HFF-Myc (cell line): ENCODE measurements around the gene NPAT.

Experiments
- DNase-seq: peaks from one replicate; pipeline ENCODE4 v3.0.0-alpha.2; 2011; ENCODE audit warnings: low read depth; ENCODE audit errors: extremely low read depth
- H3K4me3 ChIP-seq: replicated peaks from 2 replicates; pipeline ENCODE4 v1.5.1; 2011; ENCODE audit warnings: low read depth, mild to moderate bottlenecking, control low read depth, low read length
- CTCF ChIP-seq: IDR thresholded peaks from 2 replicates; pipeline ENCODE4 v1.5.1; 2012; ENCODE audit warnings: mild to moderate bottlenecking, low read depth, low read length, control low read depth; ENCODE audit errors: missing control alignments

NPAT gene

DNA sequence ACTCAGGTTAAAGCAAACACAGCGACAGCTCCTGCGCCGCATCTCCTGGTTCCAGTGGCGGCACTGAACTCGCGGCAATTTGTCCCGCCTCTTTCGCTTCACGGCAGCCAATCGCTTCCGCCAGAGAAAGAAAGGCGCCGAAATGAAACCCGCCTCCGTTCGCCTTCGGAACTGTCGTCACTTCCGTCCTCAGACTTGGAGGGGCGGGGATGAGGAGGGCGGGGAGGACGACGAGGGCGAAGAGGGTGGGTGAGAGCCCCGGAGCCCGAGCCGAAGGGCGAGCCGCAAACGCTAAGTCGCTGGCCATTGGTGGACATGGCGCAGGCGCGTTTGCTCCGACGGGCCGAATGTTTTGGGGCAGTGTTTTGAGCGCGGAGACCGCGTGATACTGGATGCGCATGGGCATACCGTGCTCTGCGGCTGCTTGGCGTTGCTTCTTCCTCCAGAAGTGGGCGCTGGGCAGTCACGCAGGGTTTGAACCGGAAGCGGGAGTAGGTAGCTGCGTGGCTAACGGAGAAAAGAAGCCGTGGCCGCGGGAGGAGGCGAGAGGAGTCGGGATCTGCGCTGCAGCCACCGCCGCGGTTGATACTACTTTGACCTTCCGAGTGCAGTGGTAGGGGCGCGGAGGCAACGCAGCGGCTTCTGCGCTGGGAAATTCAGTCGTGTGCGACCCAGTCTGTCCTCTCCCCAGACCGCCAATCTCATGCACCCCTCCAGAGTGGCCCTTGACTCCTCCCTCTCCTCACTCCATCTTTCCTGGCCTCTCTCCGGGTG, at the start of gene NPAT, which contains the start of gene ATM:
Gene NPAT (minus strand): TSS at position 65 of the 774 bp plus-strand sequence. CDS start 102 bp downstream, outside the sequence.
Gene ATM (plus strand): TSS at position 494 of the 774 bp plus-strand sequence. CDS start 4,558 bp downstream, outside the sequence.
- peak within 1 kb of the TSS; percentile 92 for H3K4me3 ChIP-seq
- TF ChIP-seq CTCF, result peak; percentile 83
- DNase-seq, result peak; percentile 98

- no peak for DNase-seq
- no peak overlapping the region for H3K4me3 ChIP-seq
- TF ChIP-seq CTCF, result no peak
Measured at GRCh38 chr11:108269583-108269982, 47.1 kb upstream of the NPAT start.

DNA sequence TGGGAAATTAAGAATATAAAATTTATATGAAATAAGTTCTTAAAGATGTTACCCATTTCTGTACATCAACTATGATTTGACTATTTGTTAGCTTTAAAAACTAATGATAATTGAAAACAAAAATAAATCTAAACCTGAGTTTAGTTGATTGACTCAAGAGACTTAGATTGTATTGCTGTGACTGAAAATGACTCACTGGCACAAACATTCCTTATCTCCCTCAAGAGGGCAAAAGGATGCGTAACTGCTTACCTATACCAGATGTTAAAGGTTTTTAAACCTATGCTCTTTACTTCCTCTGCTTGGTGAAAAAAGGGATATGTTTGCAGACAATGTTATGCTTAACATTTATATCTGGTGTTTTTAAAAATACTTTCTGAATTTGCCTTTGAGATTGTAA, 30.7 kb upstream of the NPAT start:
- H3K4me3 ChIP-seq, result no peak overlapping the region
- TF ChIP-seq CTCF, result no peak
- no peak for DNase-seq

DNA sequence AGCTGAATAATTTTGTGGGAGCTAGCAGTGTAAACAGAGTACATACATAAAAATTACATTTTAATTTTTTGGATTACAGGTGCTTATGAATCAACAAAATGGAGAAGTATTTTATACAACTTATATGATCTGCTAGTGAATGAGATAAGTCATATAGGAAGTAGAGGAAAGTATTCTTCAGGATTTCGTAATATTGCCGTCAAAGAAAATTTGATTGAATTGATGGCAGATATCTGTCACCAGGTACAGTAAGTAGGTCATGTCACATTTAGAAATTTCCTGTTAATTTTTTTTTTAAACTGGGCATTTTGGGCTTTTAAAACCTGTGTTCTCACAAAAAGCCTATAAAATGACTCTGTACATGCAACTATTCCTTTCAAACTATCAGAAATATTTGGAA, 24.4 kb upstream of the NPAT start:
- no peak overlapping the region for H3K4me3 ChIP-seq
- no peak for TF ChIP-seq CTCF

DNA sequence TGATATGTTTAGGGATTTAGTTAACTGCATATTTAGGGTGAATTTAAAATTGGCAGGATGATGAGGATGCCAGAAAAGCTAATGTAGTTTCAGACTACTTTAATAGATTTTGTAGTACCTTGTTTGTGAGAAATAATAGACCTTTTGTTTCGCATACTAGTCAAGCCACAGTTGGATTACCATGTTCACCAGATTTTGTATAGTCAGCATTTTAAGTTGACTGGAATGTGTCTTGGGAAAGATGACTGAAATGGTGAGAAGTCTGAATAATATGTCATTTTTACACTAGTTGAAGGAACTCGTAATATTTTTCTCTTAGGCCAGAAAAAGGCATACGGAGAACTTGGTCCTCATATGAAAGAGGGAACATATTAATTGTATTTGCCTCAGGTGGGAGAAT, 23.9 kb upstream of the NPAT start:
- TF ChIP-seq CTCF, result no peak
- DNase-seq, result no peak
- H3K4me3 ChIP-seq, result no peak overlapping the region

More for the DNA sequence above, 24.4 kb upstream of the NPAT start:
- no peak for DNase-seq

DNA sequence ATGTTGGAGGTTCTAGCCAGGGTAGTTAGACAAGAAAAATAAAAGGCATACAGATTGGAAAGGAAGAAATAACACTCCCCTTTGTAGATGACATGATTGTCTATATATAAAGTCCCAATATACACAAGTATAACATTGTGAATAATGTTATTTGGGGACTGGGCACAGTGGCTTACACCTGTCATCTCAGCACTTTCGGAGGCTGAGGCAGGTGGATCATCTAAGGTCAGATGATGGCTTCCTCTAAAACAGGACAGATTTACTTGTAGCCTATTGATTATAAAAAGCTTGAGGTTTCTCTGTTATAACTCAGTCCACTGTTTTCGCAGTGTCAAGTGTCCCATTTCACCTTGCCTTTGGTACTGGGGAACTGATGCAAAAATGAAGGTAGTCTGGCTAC, 20.0 kb upstream of the NPAT start:
- no peak for DNase-seq
- no peak for TF ChIP-seq CTCF
- no peak overlapping the region for H3K4me3 ChIP-seq
